Osteocyte (in vitro differentiated cells): ENCODE results near the gene LIX1. TPM values are rescaled to one million over a fixed set of nuclear protein-coding genes. Genes with fewer than 3 reads are reported as not detected.

Experiments
- DNase-seq: peaks from one replicate; pipeline ENCODE4 v3.0.0; 2021; ENCODE audit warnings: mixed read lengths; ENCODE audit not compliant: unreplicated experiment; ENCODE audit errors: extremely low spot score
- H3K27ac Mint-ChIP-seq: one replicate; pipeline ENCODE4 v1.8.0; 2021; ENCODE audit warnings: mild to moderate bottlenecking, mixed read lengths; ENCODE audit not compliant: unreplicated experiment
- H3K27me3 Mint-ChIP-seq: one replicate; pipeline ENCODE4 v1.8.0; 2021; ENCODE audit warnings: mixed read lengths; ENCODE audit not compliant: unreplicated experiment
- H3K36me3 Mint-ChIP-seq: one replicate; pipeline ENCODE4 v1.8.0; 2021; ENCODE audit warnings: mixed read lengths; ENCODE audit not compliant: unreplicated experiment
- H3K4me1 Mint-ChIP-seq: one replicate; pipeline ENCODE4 v1.8.0; 2021; ENCODE audit warnings: mixed read lengths; ENCODE audit not compliant: unreplicated experiment
- H3K4me3 Mint-ChIP-seq: one replicate; pipeline ENCODE4 v1.8.0; 2021; ENCODE audit warnings: mild to moderate bottlenecking, moderate library complexity, mixed read lengths; ENCODE audit not compliant: unreplicated experiment
- H3K9me3 Mint-ChIP-seq: one replicate; pipeline ENCODE4 v1.8.0; 2021; ENCODE audit warnings: mixed read lengths; ENCODE audit not compliant: unreplicated experiment
- total RNA-seq: library from RNA; stranded (reverse); gene quantifications from 2 replicates; pipeline ENCODE4 v1.2.1, GENCODE V29; 2021
- TF ChIP-seq, protein P1 (sequence below): fragments of 200-600 bp; sonication (generic); IDR thresholded peaks from 2 replicates; pipeline ENCODE4 v1.5.0; 2021; ENCODE audit warnings: antibody characterized with exemption, mild to moderate bottlenecking, moderate library complexity

The LIX1 gene
- total RNA-seq, 1 donor from 2014 or later: 0.48 TPM

DNA sequence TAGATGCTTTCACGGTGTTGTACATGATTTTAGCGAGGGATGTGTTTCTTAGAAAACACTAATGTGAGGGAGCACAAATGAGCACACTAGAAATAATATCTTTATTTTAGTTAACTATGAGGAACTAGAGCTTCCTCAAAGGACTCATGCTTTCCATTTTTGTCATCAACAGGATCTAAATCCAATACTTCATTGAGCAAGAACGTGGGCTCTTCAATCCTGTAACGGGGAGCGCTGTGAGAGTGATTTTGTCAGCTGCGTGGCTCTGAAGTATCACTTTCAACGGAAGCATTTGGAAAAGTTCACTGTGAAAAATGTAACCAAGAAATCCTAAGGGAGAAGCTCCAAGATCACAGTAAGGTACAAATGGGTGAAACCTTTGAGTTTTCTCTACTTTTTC lies 93.2 kb downstream of the LIX1 start:
- Mint-ChIP-seq H3K36me3 (no peaks in the 10 kb centered on the region), H3K27ac (no peak overlapping the region), H3K4me3 (no peak overlapping the region), H3K4me1 (peaks cover 14% of the 10 kb centered on the region), H3K9me3 (peaks cover 13% of the 10 kb centered on the region), H3K27me3 (peaks cover 26% of the 10 kb centered on the region)
- TF ChIP-seq, protein P1, sequence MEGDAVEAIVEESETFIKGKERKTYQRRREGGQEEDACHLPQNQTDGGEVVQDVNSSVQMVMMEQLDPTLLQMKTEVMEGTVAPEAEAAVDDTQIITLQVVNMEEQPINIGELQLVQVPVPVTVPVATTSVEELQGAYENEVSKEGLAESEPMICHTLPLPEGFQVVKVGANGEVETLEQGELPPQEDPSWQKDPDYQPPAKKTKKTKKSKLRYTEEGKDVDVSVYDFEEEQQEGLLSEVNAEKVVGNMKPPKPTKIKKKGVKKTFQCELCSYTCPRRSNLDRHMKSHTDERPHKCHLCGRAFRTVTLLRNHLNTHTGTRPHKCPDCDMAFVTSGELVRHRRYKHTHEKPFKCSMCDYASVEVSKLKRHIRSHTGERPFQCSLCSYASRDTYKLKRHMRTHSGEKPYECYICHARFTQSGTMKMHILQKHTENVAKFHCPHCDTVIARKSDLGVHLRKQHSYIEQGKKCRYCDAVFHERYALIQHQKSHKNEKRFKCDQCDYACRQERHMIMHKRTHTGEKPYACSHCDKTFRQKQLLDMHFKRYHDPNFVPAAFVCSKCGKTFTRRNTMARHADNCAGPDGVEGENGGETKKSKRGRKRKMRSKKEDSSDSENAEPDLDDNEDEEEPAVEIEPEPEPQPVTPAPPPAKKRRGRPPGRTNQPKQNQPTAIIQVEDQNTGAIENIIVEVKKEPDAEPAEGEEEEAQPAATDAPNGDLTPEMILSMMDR: no peak
- DNase-seq: no peak

DNA sequence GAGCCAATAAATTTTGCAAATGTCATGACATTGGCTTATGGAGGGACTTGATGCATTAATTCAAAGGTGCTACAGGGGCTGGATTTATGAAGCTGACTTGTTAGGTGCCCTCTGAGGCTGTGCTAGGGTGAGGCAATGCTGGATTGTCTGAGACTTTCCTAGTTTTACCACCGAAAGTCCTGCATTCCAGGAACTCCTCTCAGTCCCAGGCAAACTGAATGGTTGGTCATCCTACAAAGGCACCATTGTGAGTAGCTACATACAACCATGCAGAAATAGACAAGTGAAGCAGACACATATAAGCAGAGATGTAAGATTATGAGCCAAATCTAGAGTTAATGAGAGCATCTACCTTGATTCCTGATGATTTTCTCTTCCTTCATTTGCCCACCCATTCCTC lies 95.3 kb downstream of the LIX1 start:
- Mint-ChIP-seq H3K9me3 (peaks cover 3% of the 10 kb centered on the region), H3K4me3 (no peak overlapping the region), H3K27ac (no peak overlapping the region), H3K27me3 (peaks cover 11% of the 10 kb centered on the region), H3K36me3 (no peaks in the 10 kb centered on the region), H3K4me1 (peaks cover 14% of the 10 kb centered on the region)
- TF ChIP-seq, protein P1: no peak
- no peak for DNase-seq

DNA sequence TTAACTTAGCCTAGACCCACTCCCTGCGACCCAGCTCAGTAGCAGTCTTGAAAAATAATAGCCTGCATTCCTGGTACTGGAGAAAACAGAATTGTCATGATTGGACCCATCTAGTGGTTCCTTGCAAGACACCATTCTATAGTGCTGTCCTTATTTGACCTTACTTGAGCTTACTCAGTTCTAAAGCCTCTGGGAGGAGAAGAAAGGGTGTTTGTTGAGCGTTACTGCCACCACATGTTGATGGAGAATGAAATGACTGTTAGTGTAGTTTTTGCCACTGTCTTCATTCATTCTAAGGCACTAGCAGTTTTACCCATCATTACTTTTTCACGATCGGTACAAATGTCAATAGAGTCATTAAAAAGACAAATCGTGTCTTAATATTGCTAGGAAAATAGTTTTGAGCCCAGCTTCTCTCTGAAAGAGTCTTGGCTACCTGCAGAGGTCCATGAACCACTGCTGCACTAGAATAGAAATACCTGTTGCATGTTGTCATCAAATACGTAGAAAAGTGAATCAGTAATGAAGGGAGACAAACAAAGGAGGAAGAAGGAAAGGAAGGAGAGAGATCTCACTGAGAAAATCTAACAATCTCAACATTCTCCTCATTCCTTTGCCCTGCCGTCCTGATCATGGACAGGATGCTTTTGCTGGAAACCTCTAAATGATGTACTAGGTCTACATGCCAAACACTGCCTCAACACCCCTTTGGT lies 96.0 kb downstream of the LIX1 start:
- TF ChIP-seq, protein P1: peak; percentile 41
- Mint-ChIP-seq H3K36me3 (no peaks in the 10 kb centered on the region), H3K27me3 (peaks cover 7% of the 10 kb centered on the region), H3K4me3 (no peak overlapping the region), H3K4me1 (peaks cover 14% of the 10 kb centered on the region), H3K9me3 (no peaks in the 10 kb centered on the region), H3K27ac (no peak overlapping the region)
- no peak for DNase-seq

DNA sequence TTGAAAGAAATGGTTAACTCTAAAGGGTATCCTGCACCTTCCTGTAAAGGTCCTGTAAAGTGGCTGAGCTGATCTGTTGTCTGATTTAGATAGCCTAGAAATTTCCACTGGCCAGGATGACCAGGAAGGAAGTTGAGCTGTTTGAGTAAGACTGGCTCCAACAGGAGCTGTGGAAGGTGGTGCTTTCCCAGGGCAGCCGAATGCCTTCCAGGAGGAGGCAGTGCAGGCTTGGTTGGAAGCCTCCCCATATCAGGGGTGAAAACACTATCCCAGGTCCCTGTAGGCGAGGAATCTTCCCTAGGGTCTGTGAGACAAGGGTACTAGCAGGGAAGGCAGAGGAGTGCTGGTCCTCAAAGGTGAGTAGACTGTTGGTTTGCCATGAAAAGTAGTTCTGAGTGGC lies 98.4 kb downstream of the LIX1 start:
- Mint-ChIP-seq H3K9me3 (no peaks in the 10 kb centered on the region), H3K36me3 (no peaks in the 10 kb centered on the region), H3K27me3 (peaks cover 2% of the 10 kb centered on the region), H3K27ac (no peak overlapping the region), H3K4me3 (no peak overlapping the region), H3K4me1 (peaks cover 14% of the 10 kb centered on the region)
- no peak for DNase-seq
- TF ChIP-seq, protein P1: peak; percentile 37

DNA sequence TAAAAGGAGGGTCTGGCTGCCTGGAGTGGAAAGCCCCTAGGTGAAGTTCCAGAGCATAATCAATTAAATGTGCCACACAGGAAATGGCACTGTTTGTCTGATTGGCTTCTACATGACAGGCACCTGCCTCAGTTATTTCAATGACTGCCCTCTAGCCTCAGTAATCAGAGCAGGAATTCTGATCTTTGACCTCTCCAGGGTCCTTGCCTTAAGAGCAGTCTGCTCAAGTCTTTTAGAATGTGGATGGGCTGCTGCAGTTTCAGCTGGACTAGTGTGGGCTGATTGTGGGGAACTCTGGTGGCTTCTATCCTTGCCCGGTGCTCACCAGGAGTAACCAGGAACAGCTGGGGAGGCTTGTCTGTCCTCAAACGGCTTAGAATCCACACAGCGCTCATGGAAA lies 98.9 kb downstream of the LIX1 start:
- no peaks in the 10 kb centered on the region for H3K9me3 Mint-ChIP-seq
- no peak overlapping the region for H3K4me3 Mint-ChIP-seq
- TF ChIP-seq, protein P1: no peak
- peaks cover 14% of the 10 kb centered on the region for H3K4me1 Mint-ChIP-seq
- DNase-seq: no peak
- peaks cover 3% of the 10 kb centered on the region for H3K36me3 Mint-ChIP-seq
- no peak overlapping the region for H3K27ac Mint-ChIP-seq
- peaks cover 2% of the 10 kb centered on the region for H3K27me3 Mint-ChIP-seq
